ENCODE results near the gene RSU1.
"Not testable (repeated sequence)": the region's sequence is repeated elsewhere in the genome, so short reads cannot be mapped to it uniquely, and the experiment has no call there.

RSU1 gene

DNA sequence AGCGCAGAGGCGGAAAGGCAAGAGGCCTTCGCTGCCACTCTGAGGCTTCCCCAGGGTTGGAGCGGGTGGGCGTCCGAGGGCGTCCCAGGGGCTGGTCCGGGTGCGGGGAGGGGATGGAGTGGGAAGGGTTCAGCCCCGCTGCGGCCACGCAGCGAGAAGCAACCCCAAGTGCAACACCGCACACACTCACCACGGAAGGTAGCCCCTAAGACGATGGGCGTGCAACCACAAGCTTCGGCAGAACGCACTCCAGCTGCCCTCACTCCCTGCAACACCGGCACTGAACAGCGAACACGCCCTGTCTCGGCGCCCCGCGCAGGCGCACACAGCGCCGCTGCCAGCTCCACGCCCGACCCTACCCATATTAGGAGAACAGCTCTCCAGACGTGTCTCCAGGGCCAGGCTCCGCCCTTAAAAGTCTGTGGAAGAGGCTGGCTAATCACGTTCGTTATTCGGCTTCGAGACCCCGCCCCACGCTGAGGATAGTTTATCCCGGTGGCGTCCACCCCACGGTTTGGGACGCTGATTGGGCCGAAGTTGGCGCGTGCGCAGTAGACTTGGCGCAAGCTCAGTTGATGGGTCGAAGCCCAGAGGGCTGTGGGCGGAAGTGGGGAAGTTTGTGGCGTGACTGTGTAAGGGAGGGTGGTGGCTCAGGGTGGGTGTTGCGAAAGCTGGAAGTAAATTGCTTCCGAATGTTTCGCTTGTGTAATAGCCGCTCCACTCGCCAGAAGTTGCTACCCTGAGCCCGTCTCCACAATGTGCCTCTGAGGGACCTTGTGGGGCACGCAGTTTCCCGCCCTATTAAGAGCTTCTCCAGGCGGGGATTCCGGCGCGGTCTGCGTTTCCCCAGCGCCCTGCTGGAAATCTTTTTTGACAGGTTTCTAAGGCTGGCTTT lies at the start of gene RSU1:
RSU1 (minus strand) TSS at position 300 of the 895 bp plus-strand sequence. CDS start 343 bp downstream, outside the sequence.
- DNase-seq: peak; percentile 99

DNA sequence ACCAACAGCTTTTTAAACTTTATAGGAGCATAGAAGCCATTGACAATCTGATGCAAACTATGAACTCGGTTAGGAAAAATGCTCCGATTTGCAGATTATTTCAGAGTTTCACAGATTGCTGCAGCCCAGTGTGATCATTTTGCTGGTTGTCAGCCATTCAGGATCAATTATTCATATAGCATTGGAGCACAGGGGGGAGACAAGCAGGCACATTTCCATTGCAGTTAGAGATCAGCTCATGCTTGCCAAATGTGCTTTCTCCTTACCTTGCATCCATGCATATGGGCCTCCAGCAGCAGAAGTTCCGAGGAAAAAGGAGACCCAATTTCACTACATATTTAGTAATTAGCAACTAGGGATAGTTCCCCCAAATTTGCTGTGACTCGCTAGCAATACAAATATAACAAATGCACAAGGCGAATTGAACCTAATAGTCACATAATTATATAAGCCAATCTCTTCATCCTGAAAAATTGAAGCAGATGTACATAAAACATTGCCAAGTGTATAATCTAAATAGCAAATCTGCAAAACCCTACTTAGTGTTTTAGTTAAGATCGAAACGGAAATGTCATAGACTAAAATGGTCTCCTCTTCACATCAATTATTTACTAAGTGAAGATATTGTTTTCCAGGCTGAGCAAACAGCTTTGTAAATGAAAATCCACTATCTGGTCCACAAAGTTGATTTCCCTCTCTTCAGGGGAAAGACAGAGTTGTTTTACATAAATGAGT lies 49.5 kb upstream of the RSU1 start:
- no peak for DNase-seq

DNA sequence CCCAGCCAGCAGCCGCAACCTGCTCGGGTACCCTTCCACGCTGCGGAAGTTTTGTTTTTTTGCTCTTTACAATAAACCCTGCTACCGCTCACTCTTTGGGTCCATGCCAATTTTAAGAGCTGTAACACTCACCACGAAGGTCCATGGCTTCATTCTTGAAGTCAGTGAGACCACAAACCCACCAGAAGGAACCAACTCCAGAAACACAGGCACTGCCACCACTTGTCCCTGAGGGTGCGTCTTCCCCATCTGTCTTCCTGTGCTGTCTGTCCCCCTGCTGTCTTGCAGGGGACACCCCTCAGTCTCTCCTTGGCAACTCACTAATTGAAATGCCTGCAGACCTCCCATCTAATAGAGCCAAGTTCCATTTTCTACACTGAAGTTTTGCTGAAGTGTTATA lies 48.5 kb upstream of the RSU1 start:
- DNase-seq: no peak

DNA sequence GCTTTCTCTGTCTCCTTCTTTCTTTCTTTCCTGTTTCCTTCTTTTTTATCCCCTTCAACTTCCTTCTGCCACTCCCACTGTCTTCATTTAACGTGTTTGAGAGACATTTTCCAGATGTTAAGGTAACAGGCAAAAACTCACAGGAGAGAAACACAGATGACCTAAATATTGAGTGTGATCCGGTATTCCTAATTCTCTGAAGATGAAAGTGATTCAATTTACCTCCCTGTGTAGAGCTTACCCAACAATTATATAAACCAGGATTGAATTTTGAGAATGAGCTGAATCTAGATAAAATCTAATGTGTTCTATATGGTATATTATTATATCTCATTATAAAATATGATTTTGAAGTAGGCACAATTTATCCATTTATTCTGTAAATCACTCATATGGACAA lies 46.5 kb upstream of the RSU1 start:
- DNase-seq: no peak

DNA sequence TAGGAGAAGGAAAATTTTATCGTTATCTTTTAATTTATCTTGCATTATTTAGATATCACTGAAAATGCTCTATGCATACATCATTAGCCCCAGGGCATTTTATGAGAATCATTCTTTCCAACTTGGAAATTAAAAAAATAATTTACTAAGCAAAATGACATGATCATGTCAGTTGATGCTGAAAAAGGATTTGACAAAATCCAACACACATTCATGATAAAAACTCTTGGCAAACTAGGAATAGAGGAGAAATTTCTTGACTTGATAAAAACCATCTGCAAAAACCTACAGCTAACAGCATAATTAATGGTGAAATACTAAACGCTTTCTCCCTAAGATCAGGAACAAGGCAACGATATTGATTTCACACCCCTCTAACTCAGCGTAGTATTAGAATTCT lies 40.2 kb upstream of the RSU1 start:
- DNase-seq: no peak

DNA sequence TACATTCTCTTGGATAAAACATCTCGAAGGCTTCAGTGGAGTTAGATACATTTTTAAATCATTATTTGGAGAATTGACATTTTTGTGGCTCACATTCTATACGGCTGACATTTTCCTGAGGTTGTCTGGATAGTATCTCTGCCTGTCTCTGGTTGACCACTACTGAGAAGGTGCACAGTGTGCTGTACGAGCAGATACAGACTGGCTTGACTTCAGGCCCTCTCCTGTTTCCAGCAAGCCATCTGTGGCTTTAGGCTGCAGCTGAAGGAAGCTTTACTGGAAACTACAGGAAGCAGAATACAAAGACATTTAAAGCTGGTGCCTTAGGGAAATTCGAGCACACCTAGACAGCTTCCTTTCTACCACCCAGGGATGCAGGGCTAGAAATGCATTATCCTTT lies 39.3 kb upstream of the RSU1 start:
- DNase-seq: no peak

DNA sequence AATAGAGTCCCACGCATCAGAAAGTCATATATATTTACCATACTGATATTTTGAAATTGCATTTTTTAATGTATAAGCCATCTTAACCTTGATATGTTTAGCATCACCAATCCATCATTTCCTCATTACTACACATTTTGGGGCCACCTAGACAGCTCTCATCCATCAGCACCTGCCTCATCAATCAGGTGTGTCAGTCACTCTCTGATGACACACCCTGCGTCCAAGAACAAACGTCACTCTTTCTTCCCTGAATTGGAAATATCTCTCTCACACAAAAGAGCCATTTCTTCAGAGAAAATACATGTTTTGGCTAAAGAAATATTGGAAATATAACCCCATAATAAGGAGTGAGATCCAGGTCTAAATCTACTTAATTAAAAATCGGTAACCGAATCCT lies 38.9 kb upstream of the RSU1 start:
- no peak for DNase-seq

DNA sequence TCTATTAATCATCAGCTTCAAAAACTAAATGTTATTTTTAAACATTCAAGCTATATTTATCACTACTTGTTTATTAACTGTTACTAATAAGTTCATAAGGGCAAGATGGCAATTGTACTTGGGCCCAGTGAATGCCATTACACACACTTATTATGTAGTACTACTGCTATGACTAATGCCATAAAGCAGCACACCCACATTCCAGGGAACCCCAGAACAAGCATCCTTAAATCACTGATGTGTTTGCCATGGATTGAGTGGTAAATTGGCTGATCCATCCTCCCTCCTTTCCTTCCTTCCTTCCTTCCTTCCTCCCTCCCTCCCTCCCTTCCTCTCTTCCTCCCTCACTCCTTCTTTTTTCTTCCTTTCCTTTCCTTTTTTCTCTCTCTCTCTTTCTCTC lies 37.4 kb upstream of the RSU1 start:
- no peak for DNase-seq

DNA sequence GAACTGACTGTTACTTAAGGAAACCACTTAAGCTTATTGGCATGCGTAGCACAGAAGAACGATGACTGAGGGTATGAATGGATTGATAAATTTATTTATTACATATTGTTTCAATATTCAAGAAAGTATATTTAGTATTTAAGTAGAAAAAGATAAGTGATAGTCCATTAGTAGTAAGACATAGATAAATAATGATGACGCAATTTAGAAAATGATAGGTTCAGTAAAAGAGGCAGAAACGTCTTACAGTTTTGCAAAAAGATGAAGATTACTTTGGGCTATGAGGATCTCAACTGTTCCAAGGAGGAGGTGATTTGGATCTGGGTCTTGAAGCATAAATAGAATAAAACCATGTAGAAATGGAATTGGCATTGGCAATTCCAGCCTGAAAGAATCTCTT lies 36.6 kb upstream of the RSU1 start:
- DNase-seq: no peak

DNA sequence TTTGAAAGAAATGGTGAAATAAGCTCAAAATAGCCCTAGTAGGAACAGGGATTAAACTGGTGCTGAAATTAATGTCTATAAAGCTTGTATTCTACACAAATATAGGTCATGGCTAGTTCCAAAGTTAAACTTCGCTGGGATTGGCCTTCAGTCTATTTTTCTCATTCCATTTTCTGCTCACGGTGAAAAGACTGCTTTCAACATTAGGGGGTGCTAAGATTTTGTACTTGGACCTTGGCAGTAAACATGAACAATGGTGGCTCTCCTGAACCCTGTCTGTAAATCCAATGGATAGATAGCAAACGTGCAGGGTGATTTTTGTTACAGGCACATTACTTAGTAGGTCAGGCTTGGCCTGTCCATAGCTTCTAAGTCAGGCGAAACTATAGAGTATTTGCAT lies 36.0 kb upstream of the RSU1 start:
- DNase-seq: no peak

DNA sequence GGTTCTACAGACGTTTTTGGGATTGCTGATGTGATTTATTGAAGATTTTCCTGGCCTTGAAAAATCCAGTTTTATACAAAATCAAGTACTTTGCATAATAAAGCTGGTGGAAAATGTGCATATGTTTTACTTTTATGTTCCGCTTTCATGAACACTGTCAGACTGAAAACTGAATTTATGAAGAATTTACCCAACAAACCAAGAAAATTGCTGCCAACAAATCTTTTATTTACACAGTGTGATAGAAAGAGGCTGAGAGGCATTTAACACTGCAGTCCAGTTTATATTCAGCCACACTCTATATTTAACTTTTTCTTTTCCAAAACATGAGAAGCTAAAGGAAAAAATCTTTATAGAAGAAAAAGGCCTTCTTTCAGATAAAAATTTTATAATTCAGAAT lies 35.4 kb upstream of the RSU1 start:
- DNase-seq: no peak

DNA sequence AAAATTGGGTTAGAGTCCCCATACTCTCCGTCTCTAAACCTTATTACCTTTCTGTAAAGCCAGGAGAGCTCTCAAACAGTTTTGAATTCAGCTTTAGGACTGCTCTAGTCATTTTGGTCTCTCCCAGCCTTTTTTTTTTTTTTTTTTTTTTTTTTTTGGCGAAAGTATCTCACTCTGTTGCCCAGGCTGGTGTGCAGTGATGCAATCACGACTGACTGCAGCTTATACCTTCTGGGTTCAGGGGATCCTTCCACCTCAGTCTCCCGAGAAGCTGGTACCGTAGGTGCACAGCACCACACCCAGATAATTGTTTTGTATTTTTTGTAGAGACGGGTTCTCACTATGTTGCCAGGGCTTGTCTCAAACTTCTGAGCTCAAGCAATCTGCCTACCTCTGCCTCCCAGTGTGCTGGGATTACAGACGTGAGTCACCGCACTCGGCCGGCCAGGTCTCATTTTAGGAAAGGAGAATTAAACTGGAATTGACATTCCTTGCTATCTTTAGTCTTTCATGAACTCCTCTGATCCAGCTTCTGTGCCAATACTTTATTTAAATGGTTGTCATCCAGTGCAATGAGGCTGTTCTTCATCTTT lies 31.4 kb upstream of the RSU1 start:
- DNase-seq: no peak

DNA sequence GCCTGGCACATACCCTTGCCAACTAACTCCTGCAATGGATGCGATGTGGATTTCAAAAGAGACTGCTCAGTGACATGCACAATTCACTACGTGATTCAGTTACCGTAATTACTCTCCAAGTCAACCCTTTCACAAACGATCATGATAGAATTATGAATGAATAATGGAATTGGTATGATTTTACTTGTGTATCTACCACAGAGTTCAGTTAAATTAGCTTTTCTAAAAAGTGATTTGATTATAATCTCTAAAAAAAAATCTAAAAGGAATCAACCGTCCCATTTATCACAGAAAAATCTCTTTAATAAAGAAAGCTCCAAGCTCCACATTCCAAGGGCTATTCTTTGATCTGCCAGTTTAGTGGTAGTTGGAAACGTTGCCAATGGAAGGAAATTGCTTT lies 30.4 kb upstream of the RSU1 start:
- DNase-seq: no peak

DNA sequence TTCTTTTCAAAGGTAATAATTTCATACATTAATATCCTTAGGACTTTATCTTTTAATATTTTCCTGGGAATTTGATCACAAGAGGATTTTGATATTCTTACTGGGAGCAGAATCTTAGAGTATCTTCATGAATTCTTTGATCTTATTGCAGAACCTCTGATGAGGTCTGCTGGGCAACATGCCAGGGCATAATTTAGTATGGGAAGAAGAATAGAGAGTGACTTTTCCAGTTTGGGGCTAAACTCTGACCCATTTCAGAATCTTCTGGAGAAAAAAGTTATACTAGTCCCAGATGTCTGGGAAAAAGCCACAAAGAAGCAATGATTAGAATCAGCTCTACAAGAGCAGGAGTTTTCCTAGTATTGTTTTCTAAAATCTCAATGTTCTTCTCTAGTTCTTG lies 28.0 kb upstream of the RSU1 start:
- no peak for DNase-seq

DNA sequence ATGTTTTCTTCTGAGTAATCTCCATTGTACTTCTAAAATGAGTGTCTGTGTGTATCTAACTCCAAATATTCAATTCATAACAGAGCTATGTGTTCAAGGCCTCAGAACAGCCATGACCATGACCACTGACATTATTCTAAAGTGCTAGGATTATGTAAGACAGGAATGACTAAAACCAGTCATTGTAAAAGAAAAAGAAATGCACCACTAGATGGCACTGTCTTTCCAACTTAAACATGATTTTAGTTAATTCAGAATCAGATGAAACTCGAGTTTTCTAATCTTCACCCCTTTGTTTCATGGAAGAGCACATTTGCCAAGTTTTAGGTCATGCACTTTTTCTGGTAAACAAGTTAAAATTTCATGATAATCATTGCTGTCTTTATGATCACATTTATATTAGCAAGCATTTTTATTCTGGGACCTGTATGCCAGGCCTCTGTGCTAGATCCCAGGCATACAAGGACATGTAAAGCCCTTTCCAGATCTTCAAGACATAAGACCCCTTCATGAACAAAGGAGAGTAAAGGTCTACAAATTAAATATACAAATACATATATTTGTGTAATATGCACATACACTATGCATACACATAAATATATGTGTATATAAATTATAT lies 26.1 kb upstream of the RSU1 start:
- DNase-seq: no peak

DNA sequence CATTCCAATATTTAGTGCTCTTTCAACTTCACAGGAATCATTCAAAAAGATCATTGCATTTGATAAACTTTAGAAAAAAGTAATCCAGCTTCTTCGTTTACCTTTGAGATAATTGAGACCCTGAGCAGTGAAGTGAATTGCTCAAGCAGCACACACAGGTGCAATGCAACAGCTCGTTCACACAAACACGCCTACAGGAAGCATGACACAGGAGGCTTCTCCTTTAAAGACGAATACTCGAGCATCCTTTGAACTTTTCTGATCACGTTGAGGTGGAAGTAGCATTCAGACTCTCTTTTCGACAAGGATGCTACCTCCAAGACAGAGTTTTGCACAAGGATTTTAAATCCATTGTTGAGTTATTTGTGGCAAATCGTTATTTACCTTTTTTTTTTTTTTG lies 18.0 kb upstream of the RSU1 start:
- no peak for DNase-seq

DNA sequence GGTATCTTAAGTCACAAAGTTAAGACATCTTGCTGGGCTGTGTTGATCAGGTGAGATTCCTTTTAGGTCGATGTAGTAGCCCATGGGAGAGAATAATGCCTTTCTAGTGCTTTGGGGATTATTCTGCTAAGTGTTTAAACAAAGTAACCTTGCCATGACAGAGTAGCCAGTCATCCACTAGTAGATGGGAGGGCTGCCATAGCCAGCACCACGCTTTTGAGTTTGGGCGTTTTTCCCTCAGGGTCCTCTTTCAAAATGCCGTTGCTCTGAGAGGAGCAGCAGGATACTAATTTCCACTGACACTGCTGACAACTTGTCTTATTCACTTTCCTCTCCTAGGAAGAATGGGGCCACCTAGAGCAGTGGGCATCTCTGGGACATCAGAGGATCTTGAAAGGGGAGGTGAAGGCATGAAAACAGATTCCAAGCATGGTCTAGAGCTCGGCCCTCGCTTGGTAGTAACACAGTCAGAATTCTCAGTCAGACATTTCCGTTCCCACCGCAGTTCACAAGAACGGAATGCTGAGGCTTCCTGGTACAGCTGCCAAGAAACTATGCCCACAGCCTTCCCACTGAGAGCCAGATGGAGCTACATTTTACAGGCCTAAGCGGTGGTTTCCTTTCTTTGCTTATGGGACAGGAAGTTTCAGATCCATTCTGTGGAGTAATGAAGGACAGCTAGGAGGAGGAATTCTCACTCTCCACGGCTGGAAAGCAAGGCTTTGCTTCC lies 15.3 kb upstream of the RSU1 start:
- no peak for DNase-seq

DNA sequence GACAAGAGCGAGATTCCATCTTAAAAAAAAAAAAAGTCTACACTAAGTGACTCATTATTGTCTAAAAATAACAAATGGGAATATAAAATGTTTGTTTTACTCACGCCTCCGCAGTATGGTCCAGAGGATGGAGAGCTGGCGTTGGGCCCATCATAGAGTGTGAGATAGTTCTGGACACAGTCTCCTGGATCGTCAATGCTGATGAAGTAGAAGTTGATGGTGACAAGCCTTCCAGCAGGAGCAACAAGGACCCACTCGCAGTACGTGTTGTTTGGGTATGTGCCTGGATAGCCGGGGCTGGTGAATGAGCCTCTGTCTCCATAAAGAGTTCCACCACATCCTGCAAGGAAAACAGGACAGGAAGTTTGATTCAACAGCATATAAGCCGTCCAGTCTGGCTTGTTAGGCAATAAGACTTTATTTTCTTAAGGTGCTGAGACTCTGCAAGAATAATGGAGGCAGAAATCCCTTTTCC lies 11.5 kb upstream of the RSU1 start:
- DNase-seq: peak; percentile 8

DNA sequence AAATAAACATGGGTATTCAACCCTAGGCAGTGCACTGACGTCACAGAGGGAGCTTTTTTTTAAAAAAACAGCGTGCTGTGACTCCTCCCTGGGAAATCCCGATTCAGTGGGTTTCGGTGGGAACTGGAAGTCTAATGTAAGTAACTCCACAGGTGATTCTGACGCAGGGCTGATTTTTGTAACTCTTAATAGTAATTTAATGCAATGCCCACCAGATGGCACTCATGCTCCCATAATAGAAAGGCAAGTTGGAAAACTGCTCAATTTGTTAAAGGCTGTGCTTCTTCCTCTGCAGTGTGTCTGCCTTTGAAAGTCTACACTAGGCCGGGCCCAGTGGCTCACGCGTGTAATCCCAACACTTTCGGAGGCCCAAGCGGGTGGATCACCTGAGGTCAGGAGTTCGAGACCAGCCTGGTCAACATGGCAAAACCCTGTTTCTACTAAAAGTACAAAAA lies 10.9 kb upstream of the RSU1 start:
- DNase-seq: peak; percentile 14

DNA sequence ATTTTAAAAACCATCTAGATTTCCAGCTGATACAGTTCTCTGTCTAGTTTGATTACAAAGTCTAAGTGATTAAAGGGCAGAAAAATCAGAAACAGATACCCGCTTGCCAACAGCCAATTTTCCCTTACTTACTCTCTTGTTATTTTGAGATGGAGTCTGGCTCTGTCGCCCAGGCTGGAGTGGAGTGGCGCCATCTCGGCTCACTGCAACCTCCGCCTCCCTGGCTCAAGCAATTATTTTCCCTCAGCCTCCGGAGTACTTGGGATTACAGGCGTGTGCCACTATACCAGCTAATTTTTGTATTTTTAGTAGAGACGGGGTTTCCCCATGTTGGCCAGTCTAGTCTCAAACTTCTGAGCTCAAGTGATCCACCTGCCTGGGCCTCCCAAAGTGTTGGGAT lies 10.2 kb upstream of the RSU1 start:
- not testable (repeated sequence) for DNase-seq

DNA sequence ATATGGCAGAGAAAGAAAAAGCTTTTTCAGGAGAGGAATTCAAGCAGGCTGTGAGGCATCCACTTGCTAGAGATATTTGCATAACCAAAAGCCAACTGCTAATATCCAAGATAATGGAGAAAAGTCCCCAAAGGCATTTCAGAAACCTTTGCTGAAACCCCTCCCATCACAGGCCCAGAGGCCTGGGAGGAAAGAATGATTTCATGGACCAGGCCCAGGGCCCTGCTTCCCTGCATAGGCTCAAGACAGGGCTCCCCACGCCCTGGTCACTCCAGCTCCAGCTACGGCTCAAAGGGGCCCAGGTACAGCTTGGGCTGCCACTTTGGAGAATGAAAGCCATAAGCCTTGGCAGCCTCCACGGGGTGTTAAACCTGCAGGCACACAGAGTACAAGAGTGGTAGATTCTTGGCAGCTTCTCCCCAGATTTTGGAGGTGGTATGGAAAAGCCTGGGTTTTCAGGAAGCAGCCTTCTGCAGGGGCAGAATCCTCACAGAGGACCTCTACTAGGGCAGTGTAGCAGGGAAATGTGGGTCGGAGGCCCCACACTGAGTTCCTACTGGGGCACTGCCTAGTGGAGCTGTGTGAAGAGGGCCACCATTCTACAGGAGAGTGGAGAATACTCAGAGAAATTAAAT lies 5.6 kb upstream of the RSU1 start:
- DNase-seq: no peak

DNA sequence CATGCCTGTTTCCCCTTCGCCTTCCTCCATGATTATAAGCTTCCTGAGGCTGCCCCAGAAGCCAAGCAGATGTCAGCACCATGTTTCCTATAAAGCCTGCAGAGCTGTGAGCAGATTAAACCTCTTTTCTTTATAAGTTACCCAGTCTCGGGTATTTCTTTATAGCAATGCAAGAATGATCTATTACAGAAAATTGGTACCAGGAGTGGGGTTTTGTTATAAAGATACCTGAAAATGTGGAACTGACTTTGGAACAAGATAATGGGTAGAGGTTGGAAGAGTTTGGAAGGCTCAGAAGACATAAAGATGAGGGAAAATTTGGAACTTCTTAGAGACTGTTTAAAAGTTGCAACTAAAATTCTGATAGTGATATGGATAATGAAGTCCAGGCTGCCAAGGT lies 4.8 kb upstream of the RSU1 start:
- no peak for DNase-seq
